HFFc6 (cell line): Measurements from ENCODE around the gene FRY. TPM values are rescaled to one million over a fixed set of nuclear protein-coding genes. Genes with fewer than 3 reads are reported as not detected.

Source experiments
- DNase-seq: peaks from one replicate; pipeline ENCODE4 v3.0.0-alpha.2; 2018
- H3K27ac Mint-ChIP-seq: 2 replicates; pipeline ENCODE4 v1.8.0; 2020; ENCODE audit warnings: mild to moderate bottlenecking, mixed read lengths
- H3K27me3 Mint-ChIP-seq: 2 replicates; pipeline ENCODE4 v1.8.0; 2021; ENCODE audit warnings: mild to moderate bottlenecking, moderate library complexity, mixed read lengths; ENCODE audit not compliant: insufficient read depth
- H3K36me3 Mint-ChIP-seq: 2 replicates; pipeline ENCODE4 v1.8.0; 2021; ENCODE audit warnings: low read depth, mixed read lengths
- H3K4me1 Mint-ChIP-seq: 2 replicates; pipeline ENCODE4 v1.8.0; 2020; ENCODE audit warnings: low read depth, mixed read lengths
- H3K4me3 Mint-ChIP-seq: 2 replicates; pipeline ENCODE4 v1.8.0; 2020; ENCODE audit warnings: mild to moderate bottlenecking, moderate library complexity, mixed read lengths
- H3K9me3 Mint-ChIP-seq: 2 replicates; pipeline ENCODE4 v1.8.0; 2020; ENCODE audit warnings: mild to moderate bottlenecking, mixed read lengths
- CTCF ChIP-seq: fragments of 200-600 bp; sonication (generic); IDR thresholded peaks from 2 replicates; pipeline ENCODE4 v1.5.0; 2021; ENCODE audit warnings: antibody characterized with exemption, mild to moderate bottlenecking
- total RNA-seq, 6 experiments: library from RNA; stranded (reverse); fragmentation: NEBNext Ultra II Directional; extraction: Animal tissue kit (Norgen Biotek cat#: 25700); gene quantifications; 2 replicates in 1 of 6; 3 replicates in 5 of 6; pipeline ENCODE4 v1.2.3, GENCODE V29; 2021

The FRY gene
- total RNA-seq, 6 experiments from 2014 or later = 12.3 to 19.2 (median 13.8) TPM

GRCh38 chr13:32298695-32299094, 267.1 kb downstream of the FRY start:
- Mint-ChIP-seq H3K27ac (no peak overlapping the region), H3K4me1 (no peaks in the 10 kb centered on the region), H3K36me3 (no peaks in the 10 kb centered on the region), H3K4me3 (no peak overlapping the region), H3K9me3 (no peaks in the 10 kb centered on the region), H3K27me3 (peaks cover 10% of the 10 kb centered on the region)
- TF ChIP-seq CTCF = no peak
- no peak for DNase-seq

GRCh38 chr13:32299893-32300292, 268.3 kb downstream of the FRY start:
- Mint-ChIP-seq H3K36me3 (no peaks in the 10 kb centered on the region), H3K4me3 (no peak overlapping the region), H3K27ac (no peak overlapping the region), H3K27me3 (peaks cover 10% of the 10 kb centered on the region), H3K4me1 (no peaks in the 10 kb centered on the region), H3K9me3 (no peaks in the 10 kb centered on the region)
- DNase-seq = no peak
- TF ChIP-seq CTCF = no peak

GRCh38 chr13:32300406-32300805, 268.8 kb downstream of the FRY start:
- Mint-ChIP-seq H3K27ac (no peak overlapping the region), H3K36me3 (no peaks in the 10 kb centered on the region), H3K4me1 (no peaks in the 10 kb centered on the region), H3K4me3 (no peak overlapping the region), H3K27me3 (peaks cover 13% of the 10 kb centered on the region), H3K9me3 (no peaks in the 10 kb centered on the region)
- no peak for TF ChIP-seq CTCF
- no peak for DNase-seq

GRCh38 chr13:32300920-32301319, 269.3 kb downstream of the FRY start:
- H3K27ac Mint-ChIP-seq = no peak overlapping the region
- peaks cover 13% of the 10 kb centered on the region for H3K27me3 Mint-ChIP-seq
- TF ChIP-seq CTCF = no peak
- no peaks in the 10 kb centered on the region for H3K36me3 Mint-ChIP-seq
- H3K4me1 Mint-ChIP-seq = no peaks in the 10 kb centered on the region
- H3K9me3 Mint-ChIP-seq = no peaks in the 10 kb centered on the region
- H3K4me3 Mint-ChIP-seq = no peak overlapping the region
- DNase-seq = no peak

- H3K27ac Mint-ChIP-seq = no peak overlapping the region
- no peaks in the 10 kb centered on the region for H3K36me3 Mint-ChIP-seq
- peaks cover 13% of the 10 kb centered on the region for H3K27me3 Mint-ChIP-seq
- no peaks in the 10 kb centered on the region for H3K4me1 Mint-ChIP-seq
- no peak for TF ChIP-seq CTCF
- no peaks in the 10 kb centered on the region for H3K9me3 Mint-ChIP-seq
- no peak for DNase-seq
- H3K4me3 Mint-ChIP-seq = no peak overlapping the region
Observed at GRCh38 chr13:32302461-32302860, 270.9 kb downstream of the FRY start.

- Mint-ChIP-seq H3K4me1 (peaks cover 14% of the 10 kb centered on the region), H3K9me3 (no peaks in the 10 kb centered on the region), H3K27ac (no peak overlapping the region), H3K27me3 (peaks cover 4% of the 10 kb centered on the region), H3K36me3 (no peaks in the 10 kb centered on the region), H3K4me3 (no peak overlapping the region)
- DNase-seq = no peak
- TF ChIP-seq CTCF = no peak
Observed at GRCh38 chr13:32305646-32306045, 274.1 kb downstream of the FRY start.
